Body of pancreas (tissue), 4 donors: Measurements from ENCODE around the gene UCK2.

Experiments used
- POLR2A ChIP-seq, 3 donors: fragments of 450-650 bp; IDR thresholded peaks; one replicate each; pipeline ENCODE4 v1.6.1; 2016; ENCODE audit warnings: antibody characterized with exemption in 3 of 3, mild to moderate bottlenecking in 2 of 3
- TF ChIP-seq, protein P1 (sequence below), 7 experiments: fragments of 450-650 bp in 4 of 7; fragments of 200-600 bp in 3 of 7; sonication (generic) in 3 of 7; IDR thresholded peaks; one replicate each; pipeline ENCODE4 v1.5.1; 2016 to 2019; ENCODE audit warnings: antibody characterized with exemption in 7 of 7

DNA sequence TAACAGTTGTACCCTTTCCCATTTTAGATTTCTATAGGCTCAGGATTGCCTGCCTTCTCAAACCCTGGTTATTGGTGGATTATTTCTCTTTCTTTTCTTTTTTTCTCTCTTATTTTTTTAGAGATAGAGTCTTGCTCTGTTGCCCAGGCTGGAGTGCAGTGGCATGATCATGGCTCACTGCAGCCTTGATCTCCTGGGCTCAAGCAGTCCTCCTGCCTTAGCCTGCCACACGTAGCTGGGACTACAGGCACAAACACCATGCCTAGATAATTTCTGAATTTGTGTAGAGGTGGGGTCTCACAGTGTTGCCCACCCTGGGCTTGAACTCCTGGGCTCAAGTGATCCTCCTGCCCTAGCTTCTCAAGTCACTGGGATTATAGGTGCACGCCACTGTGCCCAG, 58.8 kb downstream of the UCK2 start:
- no peak for TF ChIP-seq POLR2A (IDR thresholded peaks at IDR 0.05)
- TF ChIP-seq, protein P1, sequence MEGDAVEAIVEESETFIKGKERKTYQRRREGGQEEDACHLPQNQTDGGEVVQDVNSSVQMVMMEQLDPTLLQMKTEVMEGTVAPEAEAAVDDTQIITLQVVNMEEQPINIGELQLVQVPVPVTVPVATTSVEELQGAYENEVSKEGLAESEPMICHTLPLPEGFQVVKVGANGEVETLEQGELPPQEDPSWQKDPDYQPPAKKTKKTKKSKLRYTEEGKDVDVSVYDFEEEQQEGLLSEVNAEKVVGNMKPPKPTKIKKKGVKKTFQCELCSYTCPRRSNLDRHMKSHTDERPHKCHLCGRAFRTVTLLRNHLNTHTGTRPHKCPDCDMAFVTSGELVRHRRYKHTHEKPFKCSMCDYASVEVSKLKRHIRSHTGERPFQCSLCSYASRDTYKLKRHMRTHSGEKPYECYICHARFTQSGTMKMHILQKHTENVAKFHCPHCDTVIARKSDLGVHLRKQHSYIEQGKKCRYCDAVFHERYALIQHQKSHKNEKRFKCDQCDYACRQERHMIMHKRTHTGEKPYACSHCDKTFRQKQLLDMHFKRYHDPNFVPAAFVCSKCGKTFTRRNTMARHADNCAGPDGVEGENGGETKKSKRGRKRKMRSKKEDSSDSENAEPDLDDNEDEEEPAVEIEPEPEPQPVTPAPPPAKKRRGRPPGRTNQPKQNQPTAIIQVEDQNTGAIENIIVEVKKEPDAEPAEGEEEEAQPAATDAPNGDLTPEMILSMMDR (IDR thresholded peaks at IDR 0.05), result no peak
